ENCODE data around the gene HSP90AA1.

HSP90AA1 gene

DNA sequence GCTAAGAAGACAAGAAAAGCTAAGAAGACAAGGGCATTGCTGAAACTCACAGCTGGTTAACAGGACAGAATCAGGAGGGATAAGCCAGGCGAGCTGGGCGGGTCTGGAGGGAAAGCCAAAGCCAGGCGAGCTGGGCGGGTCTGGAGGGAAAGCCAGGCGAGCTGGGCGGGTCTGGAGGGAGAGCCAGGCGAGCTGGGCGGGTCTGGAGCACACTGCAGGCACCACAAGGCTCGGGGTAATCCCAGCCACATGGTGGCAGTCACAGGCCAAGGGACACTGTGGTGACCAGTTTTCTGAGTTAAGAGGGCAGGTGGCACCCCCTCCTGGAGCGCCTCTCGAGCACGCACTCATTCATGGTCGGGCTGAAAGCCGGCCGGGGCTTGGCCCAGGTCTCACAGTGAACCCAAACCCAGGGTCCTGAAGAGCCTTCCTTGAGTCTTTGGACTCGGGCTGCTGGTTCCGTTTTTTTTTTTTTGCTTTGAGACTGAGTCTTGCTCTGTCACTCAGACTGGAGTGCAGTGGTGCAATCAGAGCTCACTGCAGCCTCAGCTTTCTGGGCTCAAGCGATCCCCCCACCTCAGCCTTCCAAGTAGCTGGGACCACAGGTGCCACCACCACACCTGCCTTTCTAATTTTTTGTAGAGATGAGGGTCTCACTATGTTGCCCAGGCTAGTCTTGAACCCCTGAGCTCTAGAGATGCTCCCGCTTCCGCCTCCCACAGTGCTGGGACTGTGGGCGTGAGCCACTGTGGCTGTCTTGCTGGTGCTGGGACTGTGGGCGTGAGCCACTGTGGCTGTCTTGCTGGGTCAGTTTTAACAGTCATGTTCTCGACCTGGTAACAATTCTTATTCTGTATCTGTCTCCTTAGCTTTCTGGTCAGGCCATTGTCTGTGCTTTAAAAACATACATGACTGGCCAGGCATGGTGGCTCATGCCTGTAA is 40.2 kb downstream of the HSP90AA1 start:
- Histone ChIP-seq H3K9ac (ENCODE audit: low read depth, low read length) (no peak overlapping the region), H3K4me3 (ENCODE audit: low read depth, low read length) (no peak overlapping the region), H3K9me3 (ENCODE audit: control insufficient read depth, insufficient read depth, low read length) (no peaks in the 10 kb centered on the region), H3K27me3 (ENCODE audit: control insufficient read depth, insufficient read depth, low read length) (no peaks in the 10 kb centered on the region), H3K4me1 (ENCODE audit: control insufficient read depth, insufficient read depth, low read length) (no peaks in the 10 kb centered on the region), H3K36me3 (ENCODE audit: control insufficient read depth, insufficient read depth, low read length) (peaks cover 76% of the 10 kb centered on the region)

- Histone ChIP-seq H3K36me3 (ENCODE audit: control insufficient read depth, insufficient read depth, low read length) (peaks cover 83% of the 10 kb centered on the region), H3K4me1 (ENCODE audit: control insufficient read depth, insufficient read depth, low read length) (no peaks in the 10 kb centered on the region), H3K9me3 (ENCODE audit: control insufficient read depth, insufficient read depth, low read length) (no peaks in the 10 kb centered on the region), H3K9ac (ENCODE audit: low read depth, low read length) (no peak overlapping the region), H3K27me3 (ENCODE audit: control insufficient read depth, insufficient read depth, low read length) (no peaks in the 10 kb centered on the region), H3K4me3 (ENCODE audit: low read depth, low read length) (no peak overlapping the region)
Observed at GRCh38 chr14:102044566-102044965, 42.3 kb downstream of the HSP90AA1 start.

- Histone ChIP-seq H3K4me1 (ENCODE audit: control insufficient read depth, insufficient read depth, low read length) (no peaks in the 10 kb centered on the region), H3K36me3 (ENCODE audit: control insufficient read depth, insufficient read depth, low read length) (peaks cover 83% of the 10 kb centered on the region), H3K9ac (ENCODE audit: low read depth, low read length) (no peak overlapping the region), H3K27me3 (ENCODE audit: control insufficient read depth, insufficient read depth, low read length) (no peaks in the 10 kb centered on the region), H3K9me3 (ENCODE audit: control insufficient read depth, insufficient read depth, low read length) (no peaks in the 10 kb centered on the region), H3K4me3 (ENCODE audit: low read depth, low read length) (no peak overlapping the region)
Observed at GRCh38 chr14:102043251-102044025, 43.4 kb downstream of the HSP90AA1 start.

DNA sequence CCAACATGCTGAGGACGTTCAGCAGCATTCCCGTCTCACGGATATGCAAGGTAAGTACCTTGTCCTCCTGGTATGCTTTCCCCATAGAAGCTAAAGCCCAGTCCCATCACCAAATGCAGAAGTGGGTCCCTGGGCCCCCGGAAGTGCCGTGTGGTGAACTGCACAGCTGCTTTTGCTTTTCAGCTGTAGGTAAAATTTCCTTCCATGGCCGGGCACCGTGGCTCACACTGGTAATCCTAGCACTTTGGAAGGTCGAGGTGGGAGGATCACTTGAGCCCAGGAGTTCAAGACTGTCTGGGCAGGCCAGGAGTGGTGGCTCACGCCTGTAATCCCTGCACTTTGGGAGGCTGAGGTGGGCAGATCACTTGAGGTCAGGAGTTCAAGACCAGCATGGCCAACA is 44.1 kb downstream of the HSP90AA1 start:
- H3K4me3 ChIP-seq (ENCODE audit: low read depth, low read length), result no peak overlapping the region
- no peaks in the 10 kb centered on the region for H3K9me3 ChIP-seq (ENCODE audit: control insufficient read depth, insufficient read depth, low read length)
- no peak overlapping the region for H3K9ac ChIP-seq (ENCODE audit: low read depth, low read length)
- peaks cover 82% of the 10 kb centered on the region for H3K36me3 ChIP-seq (ENCODE audit: control insufficient read depth, insufficient read depth, low read length)
- H3K4me1 ChIP-seq (ENCODE audit: control insufficient read depth, insufficient read depth, low read length), result no peaks in the 10 kb centered on the region
- H3K27me3 ChIP-seq (ENCODE audit: control insufficient read depth, insufficient read depth, low read length), result no peaks in the 10 kb centered on the region

DNA sequence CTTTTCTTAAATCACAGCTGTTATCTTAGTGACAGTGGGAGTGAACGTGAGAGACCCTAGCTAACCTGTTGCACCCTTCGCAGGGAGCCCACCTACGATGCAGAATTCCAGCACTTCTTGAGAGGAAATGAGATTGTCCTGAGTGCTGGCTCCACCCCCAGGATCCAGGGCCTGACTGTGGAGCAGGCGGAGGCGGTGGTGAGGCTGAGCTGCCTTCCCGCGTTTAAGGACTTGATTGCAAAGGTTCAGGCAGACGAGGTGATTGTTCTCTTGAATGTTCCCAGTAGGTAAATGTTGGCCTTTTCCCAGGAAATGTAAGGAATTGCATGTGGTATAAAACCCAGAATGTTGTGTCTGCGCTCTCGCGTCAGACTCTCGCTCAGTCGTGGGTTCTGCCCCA is 46.7 kb downstream of the HSP90AA1 start:
- no peaks in the 10 kb centered on the region for H3K9me3 ChIP-seq (ENCODE audit: control insufficient read depth, insufficient read depth, low read length)
- no peak overlapping the region for H3K9ac ChIP-seq (ENCODE audit: low read depth, low read length)
- no peaks in the 10 kb centered on the region for H3K4me1 ChIP-seq (ENCODE audit: control insufficient read depth, insufficient read depth, low read length)
- H3K4me3 ChIP-seq (ENCODE audit: low read depth, low read length), result no peak overlapping the region
- H3K27me3 ChIP-seq (ENCODE audit: control insufficient read depth, insufficient read depth, low read length), result no peaks in the 10 kb centered on the region
- H3K36me3 ChIP-seq (ENCODE audit: control insufficient read depth, insufficient read depth, low read length), result peaks cover 90% of the 10 kb centered on the region

DNA sequence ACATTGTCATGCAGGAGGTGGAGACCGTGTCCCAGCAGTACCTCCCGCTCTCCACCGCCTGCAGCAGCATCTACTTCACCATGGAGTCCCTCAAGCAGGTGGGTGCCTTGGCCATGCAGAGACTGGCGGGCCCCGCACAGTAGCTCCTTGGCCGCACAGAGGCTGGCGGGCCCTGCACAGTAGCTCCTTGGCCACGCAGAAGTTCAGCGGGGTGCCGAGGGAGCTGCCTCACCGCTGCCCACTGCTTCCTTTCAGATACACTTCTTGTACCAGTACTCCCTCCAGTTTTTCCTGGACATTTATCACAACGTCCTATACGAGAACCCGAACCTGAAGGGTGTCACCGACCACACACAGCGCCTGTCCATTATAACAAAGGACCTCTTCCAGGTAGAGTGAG is 47.7 kb downstream of the HSP90AA1 start:
- Histone ChIP-seq H3K9ac (ENCODE audit: low read depth, low read length) (no peak overlapping the region), H3K36me3 (ENCODE audit: control insufficient read depth, insufficient read depth, low read length) (peaks cover 86% of the 10 kb centered on the region), H3K4me3 (ENCODE audit: low read depth, low read length) (no peak overlapping the region), H3K4me1 (ENCODE audit: control insufficient read depth, insufficient read depth, low read length) (no peaks in the 10 kb centered on the region), H3K9me3 (ENCODE audit: control insufficient read depth, insufficient read depth, low read length) (no peaks in the 10 kb centered on the region), H3K27me3 (ENCODE audit: control insufficient read depth, insufficient read depth, low read length) (no peaks in the 10 kb centered on the region)

GRCh38 chr14:102037686-102038085 is 49.2 kb downstream of the HSP90AA1 start:
- Histone ChIP-seq H3K4me1 (ENCODE audit: control insufficient read depth, insufficient read depth, low read length) (no peaks in the 10 kb centered on the region), H3K27me3 (ENCODE audit: control insufficient read depth, insufficient read depth, low read length) (no peaks in the 10 kb centered on the region), H3K4me3 (ENCODE audit: low read depth, low read length) (no peak overlapping the region), H3K9me3 (ENCODE audit: control insufficient read depth, insufficient read depth, low read length) (no peaks in the 10 kb centered on the region), H3K36me3 (ENCODE audit: control insufficient read depth, insufficient read depth, low read length) (peaks cover 88% of the 10 kb centered on the region), H3K9ac (ENCODE audit: low read depth, low read length) (no peak overlapping the region)

- peaks cover 85% of the 10 kb centered on the region for H3K36me3 ChIP-seq (ENCODE audit: control insufficient read depth, insufficient read depth, low read length)
- H3K27me3 ChIP-seq (ENCODE audit: control insufficient read depth, insufficient read depth, low read length), result no peaks in the 10 kb centered on the region
- no peaks in the 10 kb centered on the region for H3K9me3 ChIP-seq (ENCODE audit: control insufficient read depth, insufficient read depth, low read length)
- no peak overlapping the region for H3K4me3 ChIP-seq (ENCODE audit: low read depth, low read length)
- no peaks in the 10 kb centered on the region for H3K4me1 ChIP-seq (ENCODE audit: control insufficient read depth, insufficient read depth, low read length)
- H3K9ac ChIP-seq (ENCODE audit: low read depth, low read length), result no peak overlapping the region
Observed at GRCh38 chr14:102035914-102036313, 50.9 kb downstream of the HSP90AA1 start.

DNA sequence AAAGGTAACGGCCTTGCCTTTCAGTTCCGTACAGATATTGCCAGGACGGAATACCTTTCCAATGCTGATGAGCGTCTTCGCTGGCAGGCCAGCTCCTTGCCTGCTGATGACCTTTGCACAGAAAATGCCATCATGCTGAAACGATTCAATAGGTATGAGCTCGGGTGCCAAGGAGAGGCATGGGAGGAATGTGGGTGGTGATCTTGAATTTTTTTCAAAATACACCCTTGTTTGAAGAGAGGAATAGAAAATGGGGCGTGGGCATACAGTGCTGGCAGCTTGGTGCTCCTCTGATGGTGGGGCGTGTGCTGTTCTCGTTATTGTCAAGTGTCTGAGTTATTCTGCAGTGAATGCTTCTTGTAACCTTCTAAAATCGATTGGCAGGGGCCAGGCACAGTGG is 52.5 kb downstream of the HSP90AA1 start:
- Histone ChIP-seq H3K9me3 (ENCODE audit: control insufficient read depth, insufficient read depth, low read length) (no peaks in the 10 kb centered on the region), H3K9ac (ENCODE audit: low read depth, low read length) (no peak overlapping the region), H3K27me3 (ENCODE audit: control insufficient read depth, insufficient read depth, low read length) (no peaks in the 10 kb centered on the region), H3K4me1 (ENCODE audit: control insufficient read depth, insufficient read depth, low read length) (no peaks in the 10 kb centered on the region), H3K4me3 (ENCODE audit: low read depth, low read length) (no peak overlapping the region), H3K36me3 (ENCODE audit: control insufficient read depth, insufficient read depth, low read length) (peaks cover 80% of the 10 kb centered on the region)

DNA sequence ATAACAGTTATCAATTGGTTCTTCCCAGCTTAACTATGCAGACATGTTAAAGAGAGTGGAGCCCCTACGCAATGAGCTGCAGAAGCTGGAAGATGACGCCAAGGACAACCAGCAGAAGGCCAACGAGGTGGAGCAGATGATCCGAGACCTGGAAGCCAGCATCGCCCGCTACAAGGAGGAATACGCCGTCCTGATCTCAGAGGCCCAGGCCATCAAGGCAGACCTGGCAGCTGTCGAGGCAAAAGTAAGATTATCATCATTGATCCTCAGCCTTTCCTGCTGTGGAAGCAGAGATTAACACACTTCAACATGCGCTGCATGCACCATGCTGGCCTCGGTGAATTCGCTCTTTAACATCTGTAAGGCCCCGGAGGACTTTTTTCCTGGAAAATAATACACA is 53.6 kb downstream of the HSP90AA1 start:
- Histone ChIP-seq H3K36me3 (ENCODE audit: control insufficient read depth, insufficient read depth, low read length) (peaks cover 78% of the 10 kb centered on the region), H3K9ac (ENCODE audit: low read depth, low read length) (no peak overlapping the region), H3K9me3 (ENCODE audit: control insufficient read depth, insufficient read depth, low read length) (no peaks in the 10 kb centered on the region), H3K4me1 (ENCODE audit: control insufficient read depth, insufficient read depth, low read length) (no peaks in the 10 kb centered on the region), H3K4me3 (ENCODE audit: low read depth, low read length) (no peak overlapping the region), H3K27me3 (ENCODE audit: control insufficient read depth, insufficient read depth, low read length) (no peaks in the 10 kb centered on the region)
